ENCODE results near the gene LDHA.

- no peak for TF ChIP-seq POLR2A (IDR thresholded peaks at IDR 0.05; ENCODE audit: low read length)
- no peak for TF ChIP-seq GATA1 (IDR thresholded peaks at IDR 0.05; ENCODE audit: low read depth, low read length)
Measured at GRCh38 chr11:18369398-18369797, 25.0 kb upstream of the LDHA start.
